Lung (tissue), 12 donors: ENCODE data around the gene ELFN1. TPM values are rescaled to one million over a fixed set of nuclear protein-coding genes. Genes with fewer than 3 reads are reported as not detected.

Source experiments
- ATAC-seq: fragments of 200-7000 bp; cut with Tn5 transposase; one replicate; pipeline ENCODE4 v1.9.1; 2020; ENCODE audit warnings: moderate number of reproducible peaks; ENCODE audit not compliant: insufficient read depth, low FRiP score
- DNase-seq, 3 donors: peaks; one replicate each; pipeline ENCODE4 v3.0.0-alpha.2; 2013 to 2017
- H3K27ac ChIP-seq, 2 donors: one replicate each; pipeline ENCODE4 v1.5.1; 2013; ENCODE audit warnings: mild to moderate bottlenecking in 2 of 2, moderate library complexity in 2 of 2, control low read depth in 1 of 2, inconsistent platforms in 1 of 2, low read depth in 1 of 2, low read length in 1 of 2
- H3K27me3 ChIP-seq, 3 donors: one replicate each; pipeline ENCODE4 v1.5.1; 2013; ENCODE audit warnings: low read length in 2 of 3; ENCODE audit not compliant: control insufficient read depth in 3 of 3, insufficient read depth in 3 of 3
- H3K36me3 ChIP-seq, 4 donors: one replicate each; pipeline ENCODE4 v1.5.1; 2013; ENCODE audit warnings: low read length in 4 of 4, mild to moderate bottlenecking in 1 of 4, moderate library complexity in 1 of 4; ENCODE audit not compliant: control insufficient read depth in 4 of 4, insufficient read depth in 4 of 4
- H3K4me1 ChIP-seq, 5 donors: one replicate each; pipeline ENCODE4 v1.5.1; 2013; ENCODE audit warnings: low read length in 5 of 5, mild to moderate bottlenecking in 2 of 5, moderate library complexity in 1 of 5; ENCODE audit not compliant: control insufficient read depth in 5 of 5, insufficient read depth in 5 of 5
- H3K4me3 ChIP-seq: one replicate; pipeline ENCODE4 v1.5.1; 2013; ENCODE audit warnings: mild to moderate bottlenecking, control low read depth, moderate library complexity
- H3K9ac ChIP-seq, 2 donors: one replicate each; pipeline ENCODE4 v1.5.1; 2013; ENCODE audit warnings: low read length in 2 of 2, control low read depth in 1 of 2; ENCODE audit not compliant: insufficient read depth in 1 of 2
- H3K9me3 ChIP-seq, 4 donors: one replicate each; pipeline ENCODE4 v1.5.1; 2013; ENCODE audit warnings: low read length in 3 of 4, mild to moderate bottlenecking in 1 of 4, moderate library complexity in 1 of 4; ENCODE audit not compliant: control insufficient read depth in 4 of 4, insufficient read depth in 3 of 4
- CTCF ChIP-seq: IDR thresholded peaks from 2 replicates; pipeline ENCODE4 v1.5.1; 2012; ENCODE audit warnings: mild to moderate bottlenecking; ENCODE audit errors: control extremely low read depth, extremely low read depth
- WGBS, 2 donors: extraction: QIAGEN DNeasy Blood & Tissue Kit; methylation state at CpG; one replicate each; pipeline ENCODE4 v1.1.7; 2013; 5-methylcytosine and 5-hydroxymethylcytosine counted together
- polyA plus RNA-seq, 2 donors: library from polyadenylated mRNA; stranded (reverse); fragments of 200-250 nt; gene quantifications; one replicate each; pipeline ENCODE4 v1.2.1, GENCODE V29; 2013
- total RNA-seq, 2 donors: library from RNA; depleted of rRNA in 1 of 2; stranded (reverse); fragments of >200 nt in 1 of 2; gene quantifications; one replicate each; pipeline ENCODE4 v1.2.1, GENCODE V29; 2014 to 2021
- donor health status: control.
- donor health status: control.
- donor health status: Bipolar disorder and iron deficiency.
- donor health status: healthy.
- donor health status: DM: yes; HTN: yes; CAD: no.

Gene ELFN1
- total and polyA plus RNA-seq, 4 donors = 0.43 to 1.4 (median 1.0) TPM

GRCh38 chr7:1713502-1714484 is 43.7 kb downstream of the ELFN1 start:
- DNase-seq = peak in 2 of 3 donors; percentile 28 to 44

GRCh38 chr7:1714583-1715330 is 44.7 kb downstream of the ELFN1 start:
- 92 to 95% methylated on average over 11 of the region's 11 CpGs for WGBS, 2 donors

More at GRCh38 chr7:1713502-1714484, 43.7 kb downstream of the ELFN1 start:
- H3K27ac ChIP-seq = no peak overlapping the region
- WGBS, 2 donors = 48 to 72% methylated on average over 33 of the region's 33 CpGs
- no peak for TF ChIP-seq CTCF
- no peak for ATAC-seq
- no peak overlapping the region for H3K9ac ChIP-seq
- peaks cover 0 to 9% (median 7%) of the 10 kb centered on the region in 5 donors for H3K4me1 ChIP-seq
- H3K4me3 ChIP-seq = no peak overlapping the region
- H3K9me3 ChIP-seq = peaks cover 0 to 21% (median 3%) of the 10 kb centered on the region in 4 donors
- H3K36me3 ChIP-seq = peaks cover 0 to 15% (median 2%) of the 10 kb centered on the region in 4 donors
- peaks cover 0 to 4% (median 0%) of the 10 kb centered on the region in 3 donors for H3K27me3 ChIP-seq

GRCh38 chr7:1715331-1715625 is 45.2 kb downstream of the ELFN1 start:
- H3K36me3 ChIP-seq = peaks cover 0 to 4% (median 0%) of the 10 kb centered on the region in 4 donors
- DNase-seq (no peak), ATAC-seq (no peak)
- peaks cover 0 to 9% (median 7%) of the 10 kb centered on the region in 5 donors for H3K4me1 ChIP-seq
- peaks cover 0 to 4% (median 0%) of the 10 kb centered on the region in 3 donors for H3K27me3 ChIP-seq
- H3K9me3 ChIP-seq = peaks cover 0 to 12% (median 0%) of the 10 kb centered on the region in 4 donors
- H3K4me3 ChIP-seq = no peak overlapping the region
- WGBS, 2 donors = 91 to 94% methylated on average over 5 of the region's 5 CpGs
- H3K9ac ChIP-seq = no peak overlapping the region
- no peak overlapping the region for H3K27ac ChIP-seq
- no peak for TF ChIP-seq CTCF

More at GRCh38 chr7:1714583-1715330, 44.7 kb downstream of the ELFN1 start:
- DNase-seq (no peak), ATAC-seq (no peak)
- no peak overlapping the region for H3K27ac ChIP-seq
- TF ChIP-seq CTCF = no peak
- H3K9me3 ChIP-seq = peaks cover 0 to 15% (median 0%) of the 10 kb centered on the region in 4 donors
- H3K27me3 ChIP-seq = peaks cover 0 to 4% (median 0%) of the 10 kb centered on the region in 3 donors
- peaks cover 0 to 6% (median 0%) of the 10 kb centered on the region in 4 donors for H3K36me3 ChIP-seq
- no peak overlapping the region for H3K9ac ChIP-seq
- H3K4me3 ChIP-seq = no peak overlapping the region
- peaks cover 0 to 9% (median 7%) of the 10 kb centered on the region in 5 donors for H3K4me1 ChIP-seq
